NCI-H1694 treated with DMSO at 0.1 percent for 48 hours (cell line): ENCODE data around the gene DCBLD1.
"Not testable (repeated sequence)": the region's sequence is repeated elsewhere in the genome, so short reads cannot be mapped to it uniquely, and the experiment has no call there.

Experiments used
- DNase-seq: peaks from one replicate; lab custom pipeline; 2025; lab: John Stamatoyannopoulos, UW

The DCBLD1 gene

GRCh38 chr6:117482240-117483003 lies at the start of gene DCBLD1:
DCBLD1 (plus strand) TSS chr6:117482674; CDS start chr6:117482782, 108 bp downstream.
- no peak for DNase-seq

DNA sequence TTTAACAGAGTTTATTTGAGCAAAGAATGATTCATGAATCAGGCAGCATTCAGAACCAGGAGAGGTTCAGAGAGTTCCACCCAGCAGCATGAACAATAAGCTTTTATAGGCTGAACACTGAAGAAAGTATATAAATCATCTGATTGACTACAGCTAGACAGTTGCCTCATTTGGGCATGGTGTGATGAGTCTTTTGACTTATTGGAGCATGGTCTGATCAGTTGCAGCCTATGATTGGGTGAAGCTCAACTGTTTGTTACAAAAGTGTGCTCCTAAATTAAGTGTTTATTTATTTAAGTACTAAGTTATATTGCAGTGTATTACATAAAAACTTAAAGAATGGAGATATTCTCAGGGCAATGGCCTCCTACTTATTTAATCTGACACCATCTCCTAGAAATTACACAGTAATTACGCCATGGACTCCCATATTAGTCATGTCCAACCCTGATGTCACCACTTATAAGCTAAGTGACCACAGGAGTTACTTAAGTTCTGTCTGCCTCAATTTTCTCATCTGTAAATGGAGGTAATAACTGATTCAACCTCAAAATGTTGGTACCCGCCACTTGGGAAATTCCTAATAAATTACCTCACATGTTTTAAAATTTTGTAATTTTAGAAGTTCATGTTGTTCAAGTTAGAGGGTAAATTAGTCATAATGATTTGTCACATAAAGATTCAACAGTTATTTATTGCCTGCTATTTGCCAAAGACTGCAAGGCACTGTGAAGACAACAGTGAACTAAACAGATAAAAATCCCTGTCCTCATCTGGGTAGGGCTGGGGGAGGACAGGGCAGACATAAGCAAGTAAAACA lies 41.6 kb upstream of the DCBLD1 start:
- no peak for DNase-seq

GRCh38 chr6:117441824-117442264 lies 40.6 kb upstream of the DCBLD1 start:
- no peak for DNase-seq

- DNase-seq, result not testable (repeated sequence)
These were observed 40.2 kb upstream of the DCBLD1 start for GRCh38 chr6:117442313-117442712.

- no peak for DNase-seq
These were observed 37.9 kb upstream of the DCBLD1 start for GRCh38 chr6:117444600-117444999.

- no peak for DNase-seq
These were observed 35.6 kb upstream of the DCBLD1 start for GRCh38 chr6:117446861-117447260.

DNA sequence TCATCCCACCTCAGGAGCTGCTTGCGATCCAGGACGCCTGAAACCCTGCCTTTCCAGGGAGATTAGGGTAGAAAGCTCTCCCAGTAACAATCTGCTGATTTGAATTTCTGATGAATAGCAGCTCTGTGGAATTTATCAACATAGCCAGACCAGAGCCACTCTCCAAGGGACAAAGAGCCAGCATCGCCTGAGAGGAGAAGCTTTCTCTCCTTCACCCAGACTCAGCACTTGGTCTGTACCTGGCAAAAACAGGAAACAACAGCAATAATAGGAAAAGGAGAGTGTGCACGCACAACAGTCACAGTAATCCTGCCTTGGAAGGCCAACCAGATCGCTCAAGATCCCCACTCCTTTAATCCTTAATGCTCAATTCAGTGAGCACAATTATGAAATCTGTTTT lies 34.5 kb upstream of the DCBLD1 start:
- DNase-seq, result no peak

- DNase-seq, result no peak
These were observed 33.6 kb upstream of the DCBLD1 start for GRCh38 chr6:117448732-117449485.

DNA sequence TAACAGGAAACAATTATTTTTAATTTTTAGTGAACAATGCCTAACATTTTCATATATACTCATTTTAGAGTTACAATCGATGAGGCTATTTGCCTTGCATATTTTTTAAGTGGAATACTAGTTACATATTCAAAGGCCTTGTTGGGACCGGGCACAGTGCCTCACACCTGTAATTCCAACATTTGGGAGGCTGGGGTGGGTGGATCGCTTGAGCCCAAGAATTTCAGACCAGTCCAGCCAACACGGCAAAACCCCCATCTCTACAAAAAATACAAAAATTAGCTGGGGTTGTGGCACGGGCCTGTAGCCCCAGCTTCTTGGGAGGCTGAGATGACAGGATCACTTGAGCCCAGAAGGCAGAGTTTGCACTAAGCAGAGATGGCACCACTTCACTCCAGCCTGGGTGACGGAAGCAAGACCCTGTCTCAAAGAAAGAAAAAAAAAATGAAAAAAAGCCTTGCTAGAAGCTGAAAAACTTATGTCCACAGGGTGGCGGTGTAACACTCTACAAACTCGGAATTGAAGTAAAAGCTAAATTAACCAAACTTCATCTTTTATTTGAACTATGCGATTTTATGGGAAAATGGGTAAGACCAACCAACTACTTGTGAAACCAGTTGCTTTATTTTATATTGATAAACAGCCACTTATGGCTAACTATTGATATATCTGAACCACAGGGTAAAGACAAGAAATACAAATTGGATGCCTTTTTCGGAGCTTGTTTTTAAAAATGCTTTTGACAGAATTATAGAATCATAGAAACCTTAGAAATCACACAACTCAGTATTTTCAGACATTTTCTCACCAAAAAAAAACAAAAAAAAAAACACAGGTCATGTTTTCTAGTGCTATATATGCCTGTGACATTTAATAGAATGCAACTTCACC lies 32.7 kb upstream of the DCBLD1 start:
- peak; percentile 63 for DNase-seq

DNA sequence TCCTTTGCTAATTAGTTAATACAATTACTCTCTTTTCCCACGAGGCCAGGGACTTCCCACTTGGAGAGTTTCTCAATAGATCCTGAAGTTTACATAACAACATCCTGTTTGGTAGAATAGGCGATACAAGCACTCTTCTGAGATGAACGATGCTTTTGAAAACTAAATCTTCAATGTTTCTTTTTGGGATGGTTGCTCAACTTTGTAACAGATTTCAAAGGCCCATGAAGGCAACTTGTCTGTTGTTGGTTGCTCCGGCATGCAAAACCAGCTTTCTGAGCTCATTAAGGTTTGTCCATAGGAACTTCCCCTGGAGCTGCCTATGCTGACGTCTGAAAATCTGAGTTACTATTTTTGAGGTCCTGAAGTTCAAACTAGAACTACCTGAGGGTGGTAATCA lies 30.8 kb upstream of the DCBLD1 start:
- no peak for DNase-seq

DNA sequence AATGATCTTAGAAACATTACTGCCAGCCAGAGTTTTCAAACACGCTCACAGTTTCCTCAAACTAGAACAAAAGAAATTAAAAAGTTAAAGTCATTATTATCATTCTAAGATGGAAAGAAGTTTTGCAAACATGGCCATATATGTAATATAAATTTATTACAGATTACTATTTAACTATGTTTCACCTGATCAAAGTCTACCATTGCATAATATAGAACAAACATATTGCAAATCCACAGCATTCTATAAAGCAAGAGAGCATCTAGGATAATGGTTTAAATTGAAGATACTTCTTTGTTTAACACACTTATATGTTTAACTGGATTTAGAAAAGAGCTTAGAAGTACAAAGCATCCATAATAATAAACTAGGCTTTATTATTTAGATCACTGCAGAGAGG lies 26.2 kb upstream of the DCBLD1 start:
- DNase-seq, result no peak

GRCh38 chr6:117456998-117457397 lies 25.5 kb upstream of the DCBLD1 start:
- DNase-seq, result no peak

DNA sequence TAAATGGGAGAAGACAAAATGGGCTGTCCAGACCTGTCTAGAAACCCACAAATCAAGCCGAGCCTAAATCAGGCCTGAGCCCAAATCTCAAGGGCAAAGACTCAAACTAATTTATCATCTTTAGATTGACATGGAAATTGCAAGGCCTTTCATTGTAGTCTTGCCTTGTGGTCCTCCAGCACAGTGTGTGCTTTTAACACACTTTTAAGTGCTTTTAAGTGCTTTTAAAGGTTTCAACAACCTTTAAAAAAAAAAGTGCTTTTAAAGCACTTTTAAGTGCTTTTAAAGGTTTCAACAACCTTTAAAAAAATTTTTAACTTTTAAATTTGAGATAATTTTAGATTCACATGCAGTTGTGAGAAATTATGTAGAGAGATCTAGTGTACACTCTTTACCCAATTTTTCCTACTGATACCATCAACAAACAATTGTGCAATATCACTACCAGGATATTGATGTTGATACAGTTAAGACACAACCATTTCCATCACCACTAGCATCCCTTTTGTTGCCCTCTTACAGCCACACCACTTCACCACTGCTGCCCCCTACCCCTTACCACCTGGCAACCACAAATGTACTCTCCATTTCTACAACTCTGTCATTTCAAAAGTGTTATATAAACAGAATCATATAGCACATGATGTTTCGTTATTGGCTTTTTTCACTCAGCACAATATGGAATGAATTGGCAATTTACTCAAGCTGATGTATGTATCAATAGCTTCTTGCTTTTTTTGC lies 23.1 kb upstream of the DCBLD1 start:
- no peak for DNase-seq

GRCh38 chr6:117463762-117464665 lies 18.5 kb upstream of the DCBLD1 start:
- no peak for DNase-seq

- no peak for DNase-seq
These were observed 17.8 kb upstream of the DCBLD1 start for GRCh38 chr6:117464700-117465099.

DNA sequence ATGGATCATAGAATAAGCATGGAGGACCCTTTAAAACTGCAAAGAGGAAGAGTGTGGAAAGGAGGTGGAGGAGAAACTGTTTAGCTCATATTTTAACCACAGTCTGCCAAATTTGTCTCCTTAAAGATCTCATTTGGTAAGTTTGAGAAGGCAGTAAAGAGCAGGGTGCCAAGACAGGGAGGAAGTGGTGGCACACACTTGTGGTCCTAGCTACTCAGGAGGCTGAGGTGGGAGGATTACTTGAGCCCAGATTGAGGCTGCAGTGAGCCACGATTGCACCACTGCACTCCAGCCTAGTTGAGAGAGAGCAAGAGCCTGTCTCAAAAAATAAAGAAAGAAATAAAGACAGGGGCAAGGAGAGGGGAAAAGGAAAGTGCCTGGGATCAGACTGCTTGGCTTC lies 16.8 kb upstream of the DCBLD1 start:
- no peak for DNase-seq

- DNase-seq, result no peak
These were observed 14.6 kb upstream of the DCBLD1 start for GRCh38 chr6:117467876-117468275.

DNA sequence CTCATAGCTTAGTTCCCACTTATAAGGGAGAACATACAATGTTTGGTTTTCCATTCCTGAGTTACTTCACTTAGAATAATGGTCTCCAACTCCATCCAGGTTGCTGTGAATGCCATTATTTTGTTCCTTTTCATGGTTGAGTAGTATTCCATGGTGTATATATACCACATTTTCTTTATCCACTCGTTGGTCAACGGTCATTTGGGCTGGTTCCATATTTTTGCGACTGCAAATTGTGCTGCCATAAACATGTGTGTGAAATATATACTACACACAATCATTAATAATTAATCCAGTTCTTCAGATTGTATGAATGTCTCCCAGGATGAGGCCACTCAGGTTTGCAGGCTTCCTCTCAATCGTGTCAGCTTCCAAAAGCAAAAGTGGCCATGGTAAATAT lies 13.9 kb upstream of the DCBLD1 start:
- not testable (repeated sequence) for DNase-seq

- DNase-seq, result no peak
These were observed 13.1 kb upstream of the DCBLD1 start for GRCh38 chr6:117469356-117469755.

- no peak for DNase-seq
These were observed 12.7 kb upstream of the DCBLD1 start for GRCh38 chr6:117469791-117470190.
